LNCAP (cell line): ENCODE data around the gene LRFN2.

Experiments
- TF ChIP-seq, protein P1 (sequence below): fragments of 450-650 bp; IDR thresholded peaks from 2 replicates; pipeline ENCODE4 v1.5.1; 2017; ENCODE audit warnings: mild to moderate bottlenecking

LRFN2 gene

DNA sequence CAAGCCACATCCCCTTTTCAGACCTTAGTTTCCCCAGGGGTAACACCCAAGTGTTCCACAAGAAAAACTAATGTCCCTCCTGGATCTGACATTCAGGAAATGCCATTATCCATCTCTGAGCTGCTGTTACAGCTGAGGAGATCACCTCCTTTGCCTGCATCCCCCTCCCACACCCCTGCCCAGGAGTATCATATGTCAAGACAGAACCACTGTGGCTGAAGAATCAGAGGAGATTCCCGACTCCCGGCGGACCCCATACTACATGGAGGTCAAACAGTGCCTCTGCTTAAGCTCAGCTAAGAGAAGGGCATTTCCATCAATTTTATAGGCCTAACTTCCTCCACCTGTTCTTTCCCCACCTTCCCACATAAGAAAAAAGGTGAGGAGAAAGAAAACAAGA lies 36.8 kb upstream of the LRFN2 start:
- TF ChIP-seq, protein P1, sequence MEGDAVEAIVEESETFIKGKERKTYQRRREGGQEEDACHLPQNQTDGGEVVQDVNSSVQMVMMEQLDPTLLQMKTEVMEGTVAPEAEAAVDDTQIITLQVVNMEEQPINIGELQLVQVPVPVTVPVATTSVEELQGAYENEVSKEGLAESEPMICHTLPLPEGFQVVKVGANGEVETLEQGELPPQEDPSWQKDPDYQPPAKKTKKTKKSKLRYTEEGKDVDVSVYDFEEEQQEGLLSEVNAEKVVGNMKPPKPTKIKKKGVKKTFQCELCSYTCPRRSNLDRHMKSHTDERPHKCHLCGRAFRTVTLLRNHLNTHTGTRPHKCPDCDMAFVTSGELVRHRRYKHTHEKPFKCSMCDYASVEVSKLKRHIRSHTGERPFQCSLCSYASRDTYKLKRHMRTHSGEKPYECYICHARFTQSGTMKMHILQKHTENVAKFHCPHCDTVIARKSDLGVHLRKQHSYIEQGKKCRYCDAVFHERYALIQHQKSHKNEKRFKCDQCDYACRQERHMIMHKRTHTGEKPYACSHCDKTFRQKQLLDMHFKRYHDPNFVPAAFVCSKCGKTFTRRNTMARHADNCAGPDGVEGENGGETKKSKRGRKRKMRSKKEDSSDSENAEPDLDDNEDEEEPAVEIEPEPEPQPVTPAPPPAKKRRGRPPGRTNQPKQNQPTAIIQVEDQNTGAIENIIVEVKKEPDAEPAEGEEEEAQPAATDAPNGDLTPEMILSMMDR = no peak

DNA sequence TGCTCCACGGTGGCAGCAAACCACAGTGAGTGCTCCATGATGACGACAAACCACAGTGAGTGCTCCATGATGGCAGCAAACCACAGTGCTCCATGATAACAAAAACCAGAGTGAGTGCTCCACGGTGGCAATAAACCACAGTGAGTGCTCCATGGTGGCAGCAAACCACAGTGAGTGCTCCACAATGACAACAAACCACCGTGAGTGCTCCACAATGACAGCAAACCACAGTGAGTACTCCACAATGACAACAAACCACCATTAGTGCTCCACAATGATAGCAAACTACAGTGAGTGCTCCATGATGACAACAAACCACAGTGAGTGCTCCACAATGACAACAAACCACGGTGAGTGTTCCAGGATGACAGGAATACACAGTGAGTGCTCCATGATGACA lies 36.0 kb upstream of the LRFN2 start:
- TF ChIP-seq, protein P1 = no peak

DNA sequence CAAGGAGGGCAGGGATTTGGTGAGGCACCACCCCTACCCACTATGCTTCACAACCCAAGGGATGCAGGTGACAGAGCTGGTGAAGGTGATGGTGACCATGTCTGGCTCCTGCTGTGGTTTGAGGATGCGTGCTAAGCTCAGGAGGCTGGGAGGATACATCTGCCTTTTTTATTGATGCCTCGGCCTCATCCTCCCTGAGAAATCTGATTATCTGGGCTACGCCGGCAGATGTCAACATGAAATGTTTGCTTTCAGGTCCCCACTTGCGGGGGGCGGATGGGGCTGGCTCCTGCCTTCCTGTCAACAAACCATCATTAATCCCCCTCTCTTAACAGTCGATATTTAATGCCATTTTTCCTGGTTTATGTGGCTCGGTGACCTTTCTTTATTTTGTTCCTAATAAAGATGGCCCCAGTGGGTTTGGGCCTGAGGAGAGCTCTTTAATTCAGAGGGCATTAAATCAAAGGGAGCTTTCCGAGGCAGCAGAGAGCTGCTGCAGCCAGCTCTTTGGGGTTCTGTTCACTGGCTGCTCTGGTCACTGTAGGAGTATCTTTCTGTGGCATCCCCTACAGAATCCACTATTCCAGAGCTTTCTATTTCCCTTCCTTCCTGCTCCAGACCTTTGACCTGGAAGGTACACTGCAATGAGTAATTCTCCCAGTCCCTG lies 33.5 kb upstream of the LRFN2 start:
- TF ChIP-seq, protein P1 = no peak

DNA sequence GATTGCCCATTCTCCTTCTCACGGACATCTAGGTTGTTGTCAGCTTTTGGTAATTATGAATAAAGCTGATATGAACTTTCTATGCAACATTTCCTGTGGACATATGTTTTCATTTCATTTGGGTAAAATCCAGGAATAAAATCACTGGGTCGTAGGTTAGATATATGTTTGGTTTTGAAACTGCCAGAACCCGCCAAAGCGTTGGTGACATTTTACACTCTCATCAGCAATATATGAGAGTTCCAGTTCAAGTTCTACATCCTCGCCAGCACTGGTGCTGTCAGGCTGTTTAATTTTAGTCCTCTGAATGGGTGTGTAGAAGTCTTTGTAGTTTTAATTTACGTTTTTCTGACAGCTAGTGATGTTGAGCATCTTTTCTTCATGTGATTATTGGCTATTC lies 27.5 kb upstream of the LRFN2 start:
- TF ChIP-seq, protein P1 = no peak

DNA sequence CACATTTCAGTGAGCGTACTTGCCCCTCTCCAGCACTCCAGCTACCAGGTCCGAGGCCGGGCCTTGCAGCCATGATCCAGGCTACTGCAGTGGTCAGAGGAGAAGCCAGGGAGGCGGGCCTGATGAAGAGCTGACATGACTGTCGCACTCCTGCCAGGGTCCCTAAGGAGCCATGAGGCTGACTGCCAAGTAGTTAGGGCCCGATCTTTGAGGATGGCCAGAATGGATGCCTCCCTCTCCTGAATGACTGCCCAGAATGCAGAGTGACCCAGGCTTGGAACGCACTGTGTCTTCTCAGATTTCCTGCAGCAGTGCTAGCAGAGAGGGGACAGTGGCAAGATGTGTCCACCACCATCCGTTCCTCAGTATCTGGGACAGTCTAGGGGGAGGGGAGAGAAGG lies 24.7 kb upstream of the LRFN2 start:
- TF ChIP-seq, protein P1 = no peak

DNA sequence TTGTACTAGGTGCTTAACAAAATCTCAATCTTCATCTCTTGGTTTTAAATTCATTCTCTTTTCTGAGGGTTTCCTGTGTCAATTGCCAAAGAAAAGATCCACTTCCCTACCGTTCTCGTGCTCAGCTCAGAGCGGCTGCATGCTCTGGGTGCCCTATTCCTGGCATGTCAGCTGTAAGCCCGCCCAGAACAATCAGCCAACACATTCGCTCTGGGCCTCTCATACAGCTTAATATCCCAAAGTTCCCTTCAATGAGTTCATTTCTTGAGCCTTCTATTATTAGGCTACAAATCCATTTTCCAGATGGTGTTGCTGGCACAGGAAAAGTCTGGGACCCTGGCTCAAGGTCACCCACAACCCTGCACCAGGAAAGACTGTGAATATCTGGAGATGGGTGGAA lies 24.3 kb upstream of the LRFN2 start:
- TF ChIP-seq, protein P1 = no peak

DNA sequence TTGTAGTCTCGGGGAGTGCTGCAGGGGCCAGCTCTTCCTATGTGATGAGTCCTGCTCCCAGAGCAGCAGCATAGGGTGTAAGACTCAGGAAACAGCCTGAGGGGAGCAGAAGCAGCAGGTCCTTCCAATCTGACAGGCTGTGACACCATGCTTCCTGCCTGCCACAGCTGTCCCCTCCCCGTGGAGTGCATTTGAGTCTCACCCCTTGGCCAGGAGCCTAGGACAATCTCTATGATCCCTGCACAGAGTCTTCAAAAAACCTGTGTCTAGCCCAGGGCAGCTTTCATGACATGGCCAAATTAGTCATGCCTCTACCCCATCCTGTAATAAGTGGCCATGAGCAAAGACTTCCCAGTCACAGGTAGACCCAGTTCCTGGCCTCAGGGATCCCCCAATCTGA lies 23.1 kb upstream of the LRFN2 start:
- TF ChIP-seq, protein P1 = no peak

DNA sequence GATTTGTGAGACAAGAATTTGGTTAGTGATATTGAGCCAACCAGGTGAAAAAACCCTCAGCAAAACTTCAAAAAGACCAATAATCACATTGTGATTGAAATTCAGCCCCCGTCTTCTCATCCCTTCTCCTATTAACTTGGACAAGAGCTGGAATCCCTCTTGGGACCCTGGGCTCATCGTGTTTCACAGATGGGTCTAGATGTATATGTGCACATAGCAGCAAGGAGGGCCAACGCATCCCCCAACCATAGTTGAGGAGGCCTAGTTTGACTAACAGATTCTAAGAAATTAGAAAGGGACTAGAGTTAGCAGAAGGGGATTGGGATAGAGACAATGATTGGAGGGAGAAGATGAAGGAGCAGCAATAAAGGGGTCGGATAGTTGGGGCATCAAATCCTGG lies 19.8 kb upstream of the LRFN2 start:
- TF ChIP-seq, protein P1 = no peak
